Measurements from ENCODE around the gene NOCT. TPM values are rescaled to one million over a fixed set of nuclear protein-coding genes. Genes with fewer than 3 reads are reported as not detected.

Gene NOCT
- total RNA-seq, 1 experiment from 2014 or later, result 21.5 TPM

DNA sequence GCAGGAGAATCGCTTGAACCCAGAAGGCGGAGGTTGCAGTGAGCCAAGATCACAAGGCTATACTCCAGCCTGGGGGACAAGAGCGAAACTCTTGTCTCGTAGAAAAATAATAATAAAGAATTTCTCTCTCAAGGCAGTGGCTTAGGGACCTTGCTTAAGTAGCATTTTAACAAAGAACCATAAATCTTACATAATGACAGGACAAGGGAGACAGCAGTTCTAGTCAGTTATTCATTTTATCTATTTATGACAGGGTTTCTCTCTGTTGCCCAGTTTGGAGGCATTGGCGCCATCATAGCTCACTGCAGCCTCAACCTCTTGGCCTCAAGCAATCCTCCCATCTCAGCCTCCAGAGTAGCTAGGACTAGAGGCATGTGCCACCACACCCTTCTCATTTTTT is 31.9 kb upstream of the NOCT start:
- Histone ChIP-seq H3K36me3 (ENCODE audit: control insufficient read depth, insufficient read depth, low read length) (no peaks in the 10 kb centered on the region), H3K4me3 (ENCODE audit: low read depth, low read length) (no peak overlapping the region), H3K9me3 (no peaks in the 10 kb centered on the region), H3K27me3 (replicated peaks; ENCODE audit: control insufficient read depth, insufficient read depth, low read length) (no peaks in the 10 kb centered on the region), H3K4me1 (peaks cover 29% of the 10 kb centered on the region)
- H3K27ac Mint-ChIP-seq (ENCODE audit: unreplicated experiment), result no peak overlapping the region
- DNase-seq, result no peak
- H3K4me1 Mint-ChIP-seq (ENCODE audit: low read depth, unreplicated experiment), result peaks cover 12% of the 10 kb centered on the region
- H3K4me3 Mint-ChIP-seq (ENCODE audit: unreplicated experiment), result no peak overlapping the region
- ChIA-PET POLR2A (no interaction called here), CTCF (no interaction called here)
- intact Hi-C loops (cut with micrococcal nuclease; ENCODE audit: unreplicated experiment), result no loop called here
- TF ChIP-seq, protein P1, sequence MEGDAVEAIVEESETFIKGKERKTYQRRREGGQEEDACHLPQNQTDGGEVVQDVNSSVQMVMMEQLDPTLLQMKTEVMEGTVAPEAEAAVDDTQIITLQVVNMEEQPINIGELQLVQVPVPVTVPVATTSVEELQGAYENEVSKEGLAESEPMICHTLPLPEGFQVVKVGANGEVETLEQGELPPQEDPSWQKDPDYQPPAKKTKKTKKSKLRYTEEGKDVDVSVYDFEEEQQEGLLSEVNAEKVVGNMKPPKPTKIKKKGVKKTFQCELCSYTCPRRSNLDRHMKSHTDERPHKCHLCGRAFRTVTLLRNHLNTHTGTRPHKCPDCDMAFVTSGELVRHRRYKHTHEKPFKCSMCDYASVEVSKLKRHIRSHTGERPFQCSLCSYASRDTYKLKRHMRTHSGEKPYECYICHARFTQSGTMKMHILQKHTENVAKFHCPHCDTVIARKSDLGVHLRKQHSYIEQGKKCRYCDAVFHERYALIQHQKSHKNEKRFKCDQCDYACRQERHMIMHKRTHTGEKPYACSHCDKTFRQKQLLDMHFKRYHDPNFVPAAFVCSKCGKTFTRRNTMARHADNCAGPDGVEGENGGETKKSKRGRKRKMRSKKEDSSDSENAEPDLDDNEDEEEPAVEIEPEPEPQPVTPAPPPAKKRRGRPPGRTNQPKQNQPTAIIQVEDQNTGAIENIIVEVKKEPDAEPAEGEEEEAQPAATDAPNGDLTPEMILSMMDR (IDR thresholded peaks at IDR 0.05; ENCODE audit: insufficient read depth in 1 of 2, low read depth in 1 of 2, low read length in 1 of 2, severe bottlenecking in 1 of 2, unreplicated experiment in 1 of 2), result no peak
- H3K27me3 Mint-ChIP-seq (ENCODE audit: insufficient read depth, unreplicated experiment), result no peaks in the 10 kb centered on the region
- BruUV-seq (replicated peaks), result no TSS peak
- no peaks in the 10 kb centered on the region for H3K9me3 Mint-ChIP-seq (ENCODE audit: unreplicated experiment)
- H3K36me3 Mint-ChIP-seq (ENCODE audit: insufficient read depth, unreplicated experiment), result peaks cover 2% of the 10 kb centered on the region

DNA sequence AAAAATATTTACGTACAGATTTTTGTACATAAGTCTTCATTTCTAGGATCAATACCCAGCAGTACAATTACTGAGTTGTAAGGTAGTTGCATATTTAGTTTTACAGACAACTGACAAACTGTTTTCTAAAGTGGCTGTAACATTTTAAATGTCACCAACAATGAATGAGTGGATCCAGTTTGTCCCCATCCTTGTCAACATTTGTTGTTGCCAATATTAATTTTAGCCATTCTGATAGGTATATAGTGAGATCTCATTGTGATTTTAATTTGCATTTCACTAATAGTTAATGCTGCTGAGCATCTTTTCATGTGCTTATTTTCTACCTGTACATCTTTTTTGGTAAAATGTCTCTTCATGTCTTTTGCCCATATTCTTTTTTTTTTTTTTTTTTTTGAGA is 30.9 kb upstream of the NOCT start:
- DNase-seq, result no peak
- peaks cover 20% of the 10 kb centered on the region for H3K4me1 ChIP-seq
- Mint-ChIP-seq H3K27ac (ENCODE audit: unreplicated experiment) (no peak overlapping the region), H3K4me1 (ENCODE audit: low read depth, unreplicated experiment) (peaks cover 6% of the 10 kb centered on the region), H3K27me3 (ENCODE audit: insufficient read depth, unreplicated experiment) (no peaks in the 10 kb centered on the region), H3K4me3 (ENCODE audit: unreplicated experiment) (no peak overlapping the region), H3K9me3 (ENCODE audit: unreplicated experiment) (no peaks in the 10 kb centered on the region), H3K36me3 (ENCODE audit: insufficient read depth, unreplicated experiment) (no peaks in the 10 kb centered on the region)
- ChIA-PET CTCF (no interaction called here), POLR2A (no interaction called here)
- intact Hi-C loops (cut with micrococcal nuclease; ENCODE audit: unreplicated experiment), result no loop called here
- TF ChIP-seq, protein P1 (IDR thresholded peaks at IDR 0.05; ENCODE audit: insufficient read depth in 1 of 2, low read depth in 1 of 2, low read length in 1 of 2, severe bottlenecking in 1 of 2, unreplicated experiment in 1 of 2), result no peak
- H3K4me3 ChIP-seq (ENCODE audit: low read depth, low read length), result no peak overlapping the region
- no peaks in the 10 kb centered on the region for H3K36me3 ChIP-seq (ENCODE audit: control insufficient read depth, insufficient read depth, low read length)
- no peaks in the 10 kb centered on the region for H3K27me3 ChIP-seq (replicated peaks; ENCODE audit: control insufficient read depth, insufficient read depth, low read length)
- BruUV-seq (replicated peaks), result no TSS peak
- no peaks in the 10 kb centered on the region for H3K9me3 ChIP-seq

DNA sequence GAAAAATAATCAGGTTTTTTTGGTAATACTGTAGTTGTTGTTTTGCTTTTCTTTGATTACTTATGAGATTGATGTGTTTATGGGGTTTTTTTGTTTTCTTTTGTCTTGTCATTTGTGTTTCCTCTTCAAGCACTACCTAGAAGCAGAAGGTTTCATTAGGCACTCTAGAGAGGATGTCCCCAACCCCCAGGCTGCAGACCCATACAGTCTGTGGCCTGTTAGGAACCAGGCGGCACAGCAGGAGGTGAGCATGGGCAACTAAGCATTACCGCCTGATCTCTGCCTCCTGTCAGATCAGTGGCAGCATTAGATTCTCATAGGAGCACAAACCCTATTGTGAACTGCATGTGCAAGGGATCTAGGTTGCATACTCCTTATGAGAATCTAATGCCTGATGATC is 22.9 kb upstream of the NOCT start:
- TF ChIP-seq, protein P1 (IDR thresholded peaks at IDR 0.05; ENCODE audit: insufficient read depth in 1 of 2, low read depth in 1 of 2, low read length in 1 of 2, severe bottlenecking in 1 of 2, unreplicated experiment in 1 of 2), result no peak
- Mint-ChIP-seq H3K4me1 (ENCODE audit: low read depth, unreplicated experiment) (no peaks in the 10 kb centered on the region), H3K4me3 (ENCODE audit: unreplicated experiment) (no peak overlapping the region), H3K9me3 (ENCODE audit: unreplicated experiment) (no peaks in the 10 kb centered on the region), H3K27me3 (ENCODE audit: insufficient read depth, unreplicated experiment) (no peaks in the 10 kb centered on the region), H3K27ac (ENCODE audit: unreplicated experiment) (no peak overlapping the region), H3K36me3 (ENCODE audit: insufficient read depth, unreplicated experiment) (no peaks in the 10 kb centered on the region)
- H3K9me3 ChIP-seq, result no peaks in the 10 kb centered on the region
- no TSS peak for BruUV-seq (replicated peaks)
- CTCF ChIA-PET, result no interaction called here
- intact Hi-C loops (cut with micrococcal nuclease; ENCODE audit: unreplicated experiment), result no loop called here
- POLR2A ChIA-PET, result no interaction called here
- H3K36me3 ChIP-seq (ENCODE audit: control insufficient read depth, insufficient read depth, low read length), result no peaks in the 10 kb centered on the region
- no peaks in the 10 kb centered on the region for H3K4me1 ChIP-seq
- no peak for DNase-seq
- no peak overlapping the region for H3K4me3 ChIP-seq (ENCODE audit: low read depth, low read length)
- no peaks in the 10 kb centered on the region for H3K27me3 ChIP-seq (replicated peaks; ENCODE audit: control insufficient read depth, insufficient read depth, low read length)
